PC-9 (cell line): ENCODE results near the gene OSCAR. TPM values are rescaled to one million over a fixed set of nuclear protein-coding genes. Genes with fewer than 3 reads are reported as not detected.

Experiments
- BruUV-seq: library from RNA; stranded (reverse); fragments of 400-500 nt; replicated peaks from 2 replicates; lab custom pipeline; 2021; lab: Mats Ljungman, UMichigan
- CTCF ChIA-PET: fragments of 300-600 bp; sonication (Branson Sonifier 250); formaldehyde crosslinking; loops from one replicate; lab custom pipeline; 2022; ENCODE audit warnings: antibody characterized with exemption; lab: Charles Lee
- POLR2A ChIA-PET: fragments of 300-600 bp; sonication (Branson Sonifier 250); formaldehyde crosslinking; loops from one replicate; lab custom pipeline; 2022; ENCODE audit warnings: antibody characterized with exemption; ENCODE audit not compliant: unreplicated experiment; lab: Charles Lee
- DNase-seq, 2 experiments: peaks; one replicate each; pipeline versions ENCODE4 v3.0.0 to v3.0.0-alpha.2; 2015 to 2022; ENCODE audit warnings: mixed read lengths in 1 of 2
- H2AFZ ChIP-seq: fragments of 200-600 bp; sonication (generic); 2 replicates; pipeline ENCODE4 v1.8.1; 2017; ENCODE audit warnings: antibody characterized with exemption
- H3F3A ChIP-seq: fragments of 200-600 bp; sonication (generic); 2 replicates; pipeline ENCODE4 v1.8.1; 2017; ENCODE audit warnings: antibody characterized with exemption, mild to moderate bottlenecking, low read depth; ENCODE audit not compliant: insufficient read depth
- H3K27ac ChIP-seq: fragments of 200-600 bp; sonication (generic); 2 replicates; pipeline ENCODE4 v1.6.1; 2016; ENCODE audit warnings: mixed run types
- H3K27me3 ChIP-seq: fragments of 200-600 bp; sonication (generic); 2 replicates; pipeline ENCODE4 v1.6.1; 2016; ENCODE audit warnings: low read depth, mixed run types; ENCODE audit not compliant: insufficient read depth
- H3K36me3 ChIP-seq: fragments of 200-600 bp; sonication (generic); 2 replicates; pipeline ENCODE4 v1.6.1; 2016; ENCODE audit warnings: low read depth, mixed run types
- H3K4me1 ChIP-seq: fragments of 200-600 bp; sonication (generic); replicated peaks from 2 replicates; pipeline ENCODE4 v1.6.1; 2016; ENCODE audit warnings: mixed run types; ENCODE audit not compliant: insufficient read depth
- H3K4me2 ChIP-seq: fragments of 200-600 bp; sonication (generic); 2 replicates; pipeline ENCODE4 v1.6.1; 2017; ENCODE audit warnings: mixed run types
- H3K4me3 ChIP-seq: fragments of 200-600 bp; sonication (generic); 2 replicates; pipeline ENCODE4 v1.6.1; 2016; ENCODE audit warnings: mixed run types
- H3K79me2 ChIP-seq: fragments of 200-600 bp; sonication (generic); 2 replicates; pipeline ENCODE4 v1.6.1; 2017; ENCODE audit warnings: low read depth, mixed run types
- H3K9me2 ChIP-seq: fragments of 200-600 bp; sonication (generic); 2 replicates; pipeline ENCODE4 v1.8.1; 2017; ENCODE audit warnings: mild to moderate bottlenecking; ENCODE audit not compliant: insufficient read depth
- H3K9me3 ChIP-seq: fragments of 200-600 bp; sonication (generic); 2 replicates; pipeline ENCODE4 v1.8.1; 2016; ENCODE audit warnings: low read depth; ENCODE audit not compliant: insufficient read depth
- H4K20me1 ChIP-seq: fragments of 200-600 bp; sonication (generic); 2 replicates; pipeline ENCODE4 v1.8.1; 2017; ENCODE audit not compliant: insufficient read depth
- EZH2 ChIP-seq: fragments of 200-600 bp; sonication (generic); IDR thresholded peaks from 2 replicates; pipeline ENCODE4 v1.8.0; 2017; ENCODE audit warnings: antibody characterized with exemption, low read depth
- intact Hi-C: fragments of 100-400 bp; cut with micrococcal nuclease; formaldehyde crosslinking; loops from one replicate; pipeline ENCODE4 v1.10.0; 2022; ENCODE audit not compliant: unreplicated experiment
- total RNA-seq: library from RNA; stranded (reverse); gene quantifications from 2 replicates; pipeline ENCODE4 v1.2.3, GENCODE V29; 2021
- TF ChIP-seq, protein P1 (sequence below): fragments of 200-600 bp; sonication (generic); conservative IDR thresholded peaks from 2 replicates; pipeline ENCODE4 v1.6.1; 2017; ENCODE audit warnings: mixed run types, antibody characterized with exemption, mild to moderate bottlenecking, moderate library complexity

The OSCAR gene
- total RNA-seq, 1 experiment from 2014 or later: 0.87 TPM

DNA sequence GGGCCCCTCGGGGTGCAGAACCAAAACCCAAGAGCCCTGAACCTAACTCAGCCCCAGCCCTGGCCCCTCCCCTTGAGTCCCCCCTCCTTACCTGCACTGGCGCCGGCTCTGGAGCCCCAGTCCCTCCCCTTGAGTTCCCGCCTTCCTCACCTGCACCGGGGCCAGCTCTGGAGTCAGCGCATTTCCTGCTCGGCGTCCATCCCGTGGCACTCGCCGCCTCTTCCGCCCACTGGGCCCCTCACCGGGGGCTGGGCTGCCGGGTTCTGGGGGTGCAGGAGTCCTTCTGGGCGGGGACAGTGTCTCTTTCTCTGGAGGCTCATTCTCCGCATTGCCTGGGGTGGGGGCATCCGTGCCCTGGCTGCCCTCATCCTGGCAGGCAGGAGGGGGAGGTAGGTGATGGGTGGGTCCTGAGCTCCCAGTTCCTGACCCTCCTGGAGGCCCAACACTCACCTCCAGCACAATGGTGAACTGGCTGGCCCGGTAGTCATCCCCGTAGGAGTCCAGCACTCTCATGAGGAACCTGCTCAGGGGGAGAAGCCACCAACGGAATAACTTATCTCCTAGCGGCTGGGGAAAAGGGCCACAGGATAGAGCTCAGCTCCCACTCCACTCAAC, 7.4 kb upstream of the OSCAR start:
- Histone ChIP-seq H4K20me1 (no peaks in the 10 kb centered on the region), H3K27me3 (no peaks in the 10 kb centered on the region), H3K4me2 (no peak overlapping the region), H3F3A (peaks cover 26% of the 10 kb centered on the region; the same call in 1 of the 2 replicates), H2AFZ (no peak overlapping the region), H3K79me2 (peaks cover 21% of the 10 kb centered on the region), H3K4me3 (no peak overlapping the region), H3K4me1 (0 out of 2 replicates have a peak, but pooled peaks cover 7% of the 10 kb centered on the region), H3K9me2 (no peaks in the 10 kb centered on the region), H3K27ac (no peak overlapping the region), H3K9me3 (no peaks in the 10 kb centered on the region), H3K36me3 (peaks cover 20% of the 10 kb centered on the region)
- CTCF ChIA-PET: no interaction called here
- POLR2A ChIA-PET: no interaction called here
- BruUV-seq: no TSS peak
- intact Hi-C loops: no loop called here
- TF ChIP-seq, protein P1, sequence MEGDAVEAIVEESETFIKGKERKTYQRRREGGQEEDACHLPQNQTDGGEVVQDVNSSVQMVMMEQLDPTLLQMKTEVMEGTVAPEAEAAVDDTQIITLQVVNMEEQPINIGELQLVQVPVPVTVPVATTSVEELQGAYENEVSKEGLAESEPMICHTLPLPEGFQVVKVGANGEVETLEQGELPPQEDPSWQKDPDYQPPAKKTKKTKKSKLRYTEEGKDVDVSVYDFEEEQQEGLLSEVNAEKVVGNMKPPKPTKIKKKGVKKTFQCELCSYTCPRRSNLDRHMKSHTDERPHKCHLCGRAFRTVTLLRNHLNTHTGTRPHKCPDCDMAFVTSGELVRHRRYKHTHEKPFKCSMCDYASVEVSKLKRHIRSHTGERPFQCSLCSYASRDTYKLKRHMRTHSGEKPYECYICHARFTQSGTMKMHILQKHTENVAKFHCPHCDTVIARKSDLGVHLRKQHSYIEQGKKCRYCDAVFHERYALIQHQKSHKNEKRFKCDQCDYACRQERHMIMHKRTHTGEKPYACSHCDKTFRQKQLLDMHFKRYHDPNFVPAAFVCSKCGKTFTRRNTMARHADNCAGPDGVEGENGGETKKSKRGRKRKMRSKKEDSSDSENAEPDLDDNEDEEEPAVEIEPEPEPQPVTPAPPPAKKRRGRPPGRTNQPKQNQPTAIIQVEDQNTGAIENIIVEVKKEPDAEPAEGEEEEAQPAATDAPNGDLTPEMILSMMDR: no peak
- TF ChIP-seq EZH2: no peak
- no peak for DNase-seq

- Histone ChIP-seq H2AFZ (no peak overlapping the region), H3K79me2 (peaks cover 23% of the 10 kb centered on the region), H3F3A (peaks cover 21% of the 10 kb centered on the region; the same call in 1 of the 2 replicates), H3K36me3 (peaks cover 20% of the 10 kb centered on the region), H3K9me2 (no peaks in the 10 kb centered on the region), H3K4me2 (no peak overlapping the region), H3K9me3 (no peaks in the 10 kb centered on the region), H3K27me3 (no peaks in the 10 kb centered on the region), H3K4me1 (0 out of 2 replicates have a peak, but pooled peaks cover 7% of the 10 kb centered on the region), H3K27ac (no peak overlapping the region), H3K4me3 (no peak overlapping the region), H4K20me1 (no peaks in the 10 kb centered on the region)
- POLR2A ChIA-PET: no interaction called here
- no peak for DNase-seq
- intact Hi-C loops: no loop called here
- no TSS peak for BruUV-seq
- no peak for TF ChIP-seq EZH2
- TF ChIP-seq, protein P1: no peak
- CTCF ChIA-PET: no interaction called here
These were observed 6.1 kb upstream of the OSCAR start for GRCh38 chr19:54106716-54107115.

DNA sequence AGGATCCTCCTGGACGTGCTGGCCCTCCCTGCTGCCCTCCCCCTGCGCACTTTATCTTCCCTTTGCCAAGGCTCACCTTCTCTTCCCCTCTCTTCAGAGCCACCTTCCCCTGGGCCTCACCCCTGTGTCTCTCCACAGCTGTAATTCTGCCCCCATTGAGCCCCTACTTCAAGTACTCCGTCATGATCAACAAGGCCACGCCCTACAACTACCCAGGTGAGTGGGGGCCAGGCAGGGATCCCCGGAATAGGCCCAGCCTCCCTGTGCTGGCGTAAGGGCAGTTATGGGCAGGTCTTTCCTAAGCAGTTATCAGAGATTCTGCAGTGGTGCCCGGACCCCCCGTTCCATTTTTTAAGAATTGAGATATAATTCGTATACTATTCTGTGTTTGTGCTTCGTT, 5.2 kb upstream of the OSCAR start:
- Histone ChIP-seq H3K9me3 (no peaks in the 10 kb centered on the region), H3K27me3 (no peaks in the 10 kb centered on the region), H4K20me1 (no peaks in the 10 kb centered on the region), H3K79me2 (peaks cover 23% of the 10 kb centered on the region), H3K9me2 (no peaks in the 10 kb centered on the region), H3K27ac (no peak overlapping the region), H3K36me3 (peaks cover 20% of the 10 kb centered on the region), H3K4me1 (0 out of 2 replicates have a peak, but pooled peaks cover 7% of the 10 kb centered on the region), H3K4me3 (no peak overlapping the region), H3F3A (peaks cover 17% of the 10 kb centered on the region; the same call in 1 of the 2 replicates), H3K4me2 (no peak overlapping the region), H2AFZ (no peak overlapping the region)
- intact Hi-C loops: no loop called here
- CTCF ChIA-PET: no interaction called here
- DNase-seq: no peak
- POLR2A ChIA-PET: no interaction called here
- no TSS peak for BruUV-seq
- TF ChIP-seq EZH2: no peak
- TF ChIP-seq, protein P1: no peak
